Suprapubic skin (tissue), 3 donors: ENCODE results near the gene DISC1.

Source experiments
- CTCF ChIP-seq, 2 donors: fragments of 200-600 bp in 1 of 2; fragments of 450-650 bp in 1 of 2; sonication (generic) in 1 of 2; IDR thresholded peaks; one replicate each; pipeline ENCODE4 v1.5.1; 2016 to 2019; ENCODE audit warnings: antibody characterized with exemption in 2 of 2, mild to moderate bottlenecking in 1 of 2, moderate library complexity in 1 of 2
- POLR2AphosphoS5 ChIP-seq, 3 donors: sonication (generic); formaldehyde crosslinking; IDR thresholded peaks; one replicate each; pipeline ENCODE4 v1.6.1; 2017; ENCODE audit warnings: antibody characterized with exemption in 3 of 3

GRCh38 chr1:231677442-231677841 is 50.9 kb downstream of the DISC1 start:
- no peak for TF ChIP-seq CTCF (IDR thresholded peaks at IDR 0.05)
- no peak for TF ChIP-seq POLR2AphosphoS5 (IDR thresholded peaks at IDR 0.05)
